GM12874 (cell line): ENCODE data around the gene TIPARP.

Experiments
- CTCF ChIP-seq: IDR thresholded peaks from 2 replicates; pipeline ENCODE4 v1.5.1; 2011; ENCODE audit warnings: low read depth, mild to moderate bottlenecking, control low read depth, low read length, moderate library complexity; ENCODE audit not compliant: insufficient read depth

TIPARP gene

GRCh38 chr3:156649681-156650080, 24.7 kb upstream of the TIPARP start:
- no peak for TF ChIP-seq CTCF

GRCh38 chr3:156654834-156655233, 19.6 kb upstream of the TIPARP start:
- TF ChIP-seq CTCF = no peak

GRCh38 chr3:156655819-156656550, 18.4 kb upstream of the TIPARP start:
- no peak for TF ChIP-seq CTCF

GRCh38 chr3:156657440-156657839, 16.9 kb upstream of the TIPARP start:
- TF ChIP-seq CTCF = no peak

GRCh38 chr3:156657862-156658731, 16.3 kb upstream of the TIPARP start:
- no peak for TF ChIP-seq CTCF

- TF ChIP-seq CTCF = no peak
Observed at GRCh38 chr3:156658732-156659090, 15.7 kb upstream of the TIPARP start.

- TF ChIP-seq CTCF = no peak
Observed at GRCh38 chr3:156659260-156659659, 15.1 kb upstream of the TIPARP start.
